ENCODE measurements around the gene GRAMD1A.

The GRAMD1A gene

GRCh38 chr19:35041548-35042055, 41.5 kb downstream of the GRAMD1A start, which contains the start of gene HPN:
HPN (plus strand) TSS chr19:35041721; CDS start chr19:35042507, 786 bp downstream.
- Histone ChIP-seq H3K4me3 (ENCODE audit: low read depth in 1 of 2, low read length in 1 of 2) (peak within 1 kb of the TSS; percentile 38 to 44), H3K4me1 (ENCODE audit: control insufficient read depth in 1 of 2, insufficient read depth in 1 of 2, low read depth in 1 of 2, low read length in 1 of 2) (peaks cover 15 to 18% of the 10 kb centered on the region in 2 experiments), H3K9me3 (no peaks in the 10 kb centered on the region), H3K27ac (no peak within 1 kb of the TSS), H3K27me3 (peaks cover 89% of the 10 kb centered on the region), H3K36me3 (no peaks in the 10 kb centered on the region)
- no peak for TF ChIP-seq CTCF (IDR thresholded peaks at IDR 0.05)

GRCh38 chr19:35042056-35042730, 42.1 kb downstream of the GRAMD1A start:
- no peak overlapping the region for H3K4me3 ChIP-seq (ENCODE audit: low read depth in 1 of 2, low read length in 1 of 2)
- no peaks in the 10 kb centered on the region for H3K9me3 ChIP-seq
- peaks cover 15 to 18% of the 10 kb centered on the region in 2 experiments for H3K4me1 ChIP-seq (ENCODE audit: control insufficient read depth in 1 of 2, insufficient read depth in 1 of 2, low read depth in 1 of 2, low read length in 1 of 2)
- no peak for TF ChIP-seq CTCF (IDR thresholded peaks at IDR 0.05)
- no peaks in the 10 kb centered on the region for H3K36me3 ChIP-seq
- peaks cover 84% of the 10 kb centered on the region for H3K27me3 ChIP-seq
- H3K27ac ChIP-seq, result no peak overlapping the region

GRCh38 chr19:35042954-35043604, 43.0 kb downstream of the GRAMD1A start:
- H3K4me3 ChIP-seq (ENCODE audit: low read depth in 1 of 2, low read length in 1 of 2), result no peak overlapping the region
- H3K4me1 ChIP-seq (ENCODE audit: control insufficient read depth in 1 of 2, insufficient read depth in 1 of 2, low read depth in 1 of 2, low read length in 1 of 2), result peaks cover 15 to 18% of the 10 kb centered on the region in 2 experiments
- H3K9me3 ChIP-seq, result no peaks in the 10 kb centered on the region
- TF ChIP-seq CTCF (IDR thresholded peaks at IDR 0.05), result no peak
- H3K27ac ChIP-seq, result no peak overlapping the region
- peaks cover 75% of the 10 kb centered on the region for H3K27me3 ChIP-seq
- no peaks in the 10 kb centered on the region for H3K36me3 ChIP-seq

- H3K27ac ChIP-seq, result no peak overlapping the region
- peaks cover 15 to 18% of the 10 kb centered on the region in 2 experiments for H3K4me1 ChIP-seq (ENCODE audit: control insufficient read depth in 1 of 2, insufficient read depth in 1 of 2, low read depth in 1 of 2, low read length in 1 of 2)
- H3K27me3 ChIP-seq, result peaks cover 67% of the 10 kb centered on the region
- TF ChIP-seq CTCF (IDR thresholded peaks at IDR 0.05), result no peak
- no peaks in the 10 kb centered on the region for H3K9me3 ChIP-seq
- H3K4me3 ChIP-seq (ENCODE audit: low read depth in 1 of 2, low read length in 1 of 2), result no peak overlapping the region
- H3K36me3 ChIP-seq, result no peaks in the 10 kb centered on the region
Measured at GRCh38 chr19:35043906-35044305, 43.8 kb downstream of the GRAMD1A start.

GRCh38 chr19:35044317-35045117, 44.4 kb downstream of the GRAMD1A start:
- Histone ChIP-seq H3K4me3 (ENCODE audit: low read depth in 1 of 2, low read length in 1 of 2) (no peak overlapping the region), H3K36me3 (no peaks in the 10 kb centered on the region), H3K4me1 (ENCODE audit: control insufficient read depth in 1 of 2, insufficient read depth in 1 of 2, low read depth in 1 of 2, low read length in 1 of 2) (peaks cover 15 to 18% of the 10 kb centered on the region in 2 experiments), H3K27me3 (peaks cover 61% of the 10 kb centered on the region), H3K27ac (no peak overlapping the region), H3K9me3 (no peaks in the 10 kb centered on the region)
- TF ChIP-seq CTCF (IDR thresholded peaks at IDR 0.05), result peak; percentile 90
